EH (cell line): Measurements from ENCODE around the gene AKR1B1.

Source experiments
- DNase-seq: peaks from one replicate; pipeline ENCODE4 v3.0.0-alpha.2; 2015; ENCODE audit warnings: low read depth

Gene AKR1B1

DNA sequence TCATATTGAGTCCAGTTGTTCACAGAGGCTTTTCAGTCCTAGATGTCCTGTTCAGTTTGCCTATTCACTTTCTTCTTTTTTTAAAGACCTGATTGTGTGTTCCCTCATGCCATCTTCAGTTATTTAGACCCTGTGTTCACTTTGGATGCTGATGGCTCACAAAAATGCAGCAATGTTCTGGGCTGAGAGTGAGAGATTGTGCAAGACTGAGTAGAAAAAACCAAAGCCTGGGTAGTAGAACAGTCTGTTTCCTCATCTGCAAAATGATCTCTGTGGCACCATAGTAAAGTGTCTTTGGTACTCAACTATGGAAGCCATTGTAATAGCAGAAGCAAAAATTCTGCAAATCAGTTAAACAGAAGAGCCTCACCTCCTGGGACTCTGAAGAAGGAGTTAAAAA is 43.2 kb downstream of the AKR1B1 start:
- DNase-seq: no peak

DNA sequence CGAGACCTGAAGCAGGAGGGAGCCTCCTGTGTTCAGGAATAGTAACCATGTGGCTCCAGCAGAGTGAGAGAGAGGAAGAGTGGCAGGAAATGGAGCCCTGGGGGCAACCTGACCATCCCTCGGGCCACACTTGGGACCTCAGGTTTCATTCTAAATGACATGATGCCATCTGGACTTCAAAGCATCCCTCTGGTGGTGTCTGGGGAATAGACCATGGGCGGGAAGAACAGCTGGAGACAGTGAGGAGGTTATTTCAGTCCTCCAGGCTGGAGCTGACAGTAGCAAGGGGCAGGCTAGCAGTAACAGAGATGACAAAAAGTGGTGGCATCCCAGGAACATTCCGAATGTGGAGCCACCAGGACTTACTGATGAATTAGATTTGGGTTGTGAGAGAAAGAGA is 44.8 kb downstream of the AKR1B1 start:
- DNase-seq: no peak

DNA sequence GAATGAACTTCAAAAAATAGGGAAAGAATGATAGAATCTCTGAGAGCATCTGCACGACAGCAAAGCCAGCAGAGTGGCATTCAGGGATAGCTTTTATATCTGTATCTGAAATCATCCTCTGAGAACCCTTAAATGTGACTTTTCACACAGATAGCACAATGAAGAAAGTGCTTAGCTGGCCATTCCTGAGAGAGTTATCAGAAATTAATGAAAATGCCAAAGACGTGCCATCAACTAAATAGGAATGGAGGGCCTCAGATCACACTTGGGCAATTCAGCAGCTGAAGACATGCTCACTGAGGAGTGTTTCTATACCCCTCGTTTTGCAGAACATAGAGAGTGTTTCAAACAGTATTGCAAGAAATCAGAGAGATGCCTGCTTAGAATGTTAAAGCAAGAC is 51.6 kb downstream of the AKR1B1 start:
- DNase-seq: no peak

DNA sequence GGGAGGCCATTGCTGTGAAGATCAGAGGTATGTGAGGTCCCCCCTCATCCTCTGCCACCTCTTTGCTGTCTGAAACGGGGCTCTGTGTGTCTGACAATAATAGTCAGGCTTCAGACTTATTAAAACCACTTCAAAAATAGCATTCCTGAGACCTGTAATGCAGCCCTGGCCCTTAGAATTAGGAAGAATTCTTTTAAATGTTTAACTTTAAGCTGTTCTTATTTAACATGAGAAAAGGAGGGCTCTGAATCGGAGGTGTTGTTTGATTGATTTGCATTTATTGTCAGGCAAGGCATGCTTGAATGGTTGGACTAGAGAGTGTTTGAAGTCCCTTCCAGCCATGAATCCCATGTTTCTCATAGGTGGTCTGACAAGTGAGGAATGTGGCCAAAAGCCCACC is 52.5 kb downstream of the AKR1B1 start:
- no peak for DNase-seq

DNA sequence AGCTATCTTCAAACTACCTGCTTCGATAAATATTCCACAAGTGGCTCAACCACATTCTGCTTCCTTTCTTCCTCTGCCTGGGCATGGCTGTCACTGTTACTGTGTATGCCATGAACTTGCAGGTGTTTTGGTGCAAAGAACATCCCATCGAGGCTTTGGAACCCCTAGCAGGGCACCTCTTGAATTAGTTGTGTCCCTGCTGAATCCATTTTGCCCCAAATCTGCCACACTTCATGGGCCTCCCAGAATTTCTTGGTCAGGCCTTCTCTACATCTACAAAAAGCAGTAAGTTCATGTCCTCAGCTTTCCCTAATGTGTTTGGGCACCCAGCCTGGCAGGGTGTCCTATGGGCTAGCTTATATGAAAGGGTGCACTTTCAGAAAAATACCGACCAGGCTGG is 53.6 kb downstream of the AKR1B1 start:
- no peak for DNase-seq

DNA sequence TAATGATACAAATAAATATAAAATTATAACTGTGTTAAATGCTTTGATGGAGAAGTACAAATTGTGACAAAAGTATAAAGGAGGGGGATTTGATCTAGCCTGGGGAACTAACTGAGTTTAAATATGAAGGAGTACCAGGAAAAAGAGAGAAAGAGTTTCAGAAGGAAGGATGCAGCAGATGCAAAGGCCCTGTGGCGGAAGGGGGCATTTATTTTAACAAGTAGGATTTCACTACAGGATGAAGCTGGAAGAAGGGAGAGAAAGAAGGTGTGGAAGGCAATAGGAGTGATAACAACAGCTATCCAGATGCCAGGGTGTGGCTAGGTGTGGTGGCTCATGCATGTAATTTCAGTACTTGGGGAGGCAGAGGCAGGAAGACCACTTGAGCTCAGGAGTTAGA is 55.8 kb downstream of the AKR1B1 start:
- DNase-seq: no peak

DNA sequence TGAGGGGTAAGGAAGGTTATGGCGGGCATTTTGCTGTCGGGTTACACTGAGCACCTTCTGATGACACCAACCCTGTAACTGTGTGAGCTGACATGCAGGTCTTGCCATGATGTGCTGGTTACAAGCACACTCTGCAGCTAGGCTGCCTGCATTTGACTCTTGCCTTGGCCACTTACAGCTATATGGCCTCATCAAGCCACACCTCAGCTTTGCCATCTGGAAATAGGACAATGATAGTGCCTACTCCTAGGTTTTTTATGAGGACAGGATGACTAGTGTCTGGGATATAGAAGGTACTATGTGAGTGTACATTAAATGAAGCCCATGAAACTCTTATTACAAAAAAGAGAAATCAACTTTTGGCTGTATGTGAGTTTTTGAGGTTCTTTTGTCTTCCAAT is 58.0 kb downstream of the AKR1B1 start:
- DNase-seq: no peak

DNA sequence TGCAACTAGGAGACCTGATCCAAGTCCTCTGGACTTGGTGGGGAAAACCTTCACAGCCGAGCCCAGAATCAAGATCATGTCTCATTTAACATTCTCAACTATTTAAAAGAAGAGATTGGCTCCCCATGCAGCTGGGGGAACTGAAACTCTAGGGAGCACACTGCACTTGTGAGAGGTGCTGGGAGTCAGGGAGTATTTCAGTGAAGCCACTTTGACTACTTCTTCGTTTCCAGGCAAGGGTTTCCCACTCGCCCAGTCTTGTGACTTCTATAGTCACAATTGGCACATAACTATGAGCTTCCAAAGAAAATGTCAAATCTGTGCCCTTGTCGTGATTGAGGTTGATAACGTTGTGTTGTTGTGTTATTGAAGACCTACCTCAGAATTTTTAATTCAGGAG is 62.9 kb downstream of the AKR1B1 start:
- no peak for DNase-seq

DNA sequence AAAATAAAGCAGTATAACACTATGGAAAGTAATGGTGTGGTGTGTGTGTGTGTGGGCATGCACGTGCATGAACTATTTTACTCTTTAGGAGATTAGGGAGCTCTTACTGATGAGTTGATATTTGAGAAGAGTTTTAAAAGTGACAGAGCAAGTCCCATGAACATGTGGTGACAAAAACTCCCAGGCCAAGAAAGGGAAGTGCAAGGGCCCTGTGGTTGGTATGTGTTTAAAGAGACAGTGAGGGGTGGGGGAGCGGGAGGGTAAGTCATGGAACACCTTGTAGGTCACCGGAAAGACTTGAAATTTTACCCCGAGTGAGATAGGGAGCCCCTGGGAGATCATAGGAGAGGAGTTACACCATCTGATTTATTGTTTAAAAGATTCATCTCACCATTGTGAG is 63.3 kb downstream of the AKR1B1 start:
- DNase-seq: no peak

DNA sequence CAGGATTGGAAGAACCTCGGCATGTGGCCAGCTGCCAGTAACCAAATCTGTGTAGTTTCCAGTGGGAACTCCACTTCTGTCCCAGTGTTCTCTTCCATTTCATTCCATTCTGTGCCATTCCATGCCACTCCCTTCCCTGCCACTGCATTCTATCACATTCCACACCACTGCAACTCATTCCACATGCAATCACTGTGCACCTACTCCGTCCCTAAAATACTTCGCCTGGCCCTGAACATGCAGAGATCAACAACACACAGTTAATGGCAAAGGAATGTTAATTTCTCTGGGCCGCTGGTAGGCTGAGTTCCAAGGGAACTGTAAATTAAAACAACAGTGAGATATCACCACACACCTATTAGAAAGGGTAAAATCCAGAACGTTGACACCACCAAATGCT is 64.8 kb downstream of the AKR1B1 start:
- peak; percentile 25 for DNase-seq
